Left ventricle myocardium inferior (tissue), 1 donor: ENCODE measurements around the gene SLC49A3. TPM values are rescaled to one million over a fixed set of nuclear protein-coding genes. Genes with fewer than 3 reads are reported as not detected.

ENCODE experiments used
- DNase-seq: peaks from one replicate; pipeline ENCODE4 v3.0.0-alpha.2; 2020
- H3K27ac ChIP-seq: fragments of 200-600 bp; replicated peaks from 2 replicates; pipeline ENCODE4 v1.8.0; 2021
- H3K27me3 ChIP-seq: fragments of 200-600 bp; 2 replicates; pipeline ENCODE4 v1.8.0; 2021; ENCODE audit warnings: low read depth
- H3K36me3 ChIP-seq: fragments of 200-600 bp; 2 replicates; pipeline ENCODE4 v1.8.0; 2021
- H3K4me1 ChIP-seq: fragments of 200-600 bp; 2 replicates; pipeline ENCODE4 v1.8.0; 2021
- H3K4me3 ChIP-seq: fragments of 200-600 bp; 2 replicates; pipeline ENCODE4 v1.8.0; 2021; ENCODE audit warnings: mild to moderate bottlenecking, moderate library complexity
- H3K9me3 ChIP-seq: fragments of 200-600 bp; replicated peaks from 2 replicates; pipeline ENCODE4 v1.8.0; 2021
- intact Hi-C: fragments of 100-400 bp; cut with micrococcal nuclease; formaldehyde crosslinking; loops from one replicate; pipeline ENCODE4 v1.11.0; 2022
- total RNA-seq: library from RNA; stranded (reverse); fragmentation: NEBNext Ultra II Directional; extraction: Animal tissue kit (Norgen Biotek cat#: 25700); gene quantifications from one replicate; pipeline ENCODE4 v1.2.1, GENCODE V29; 2021
- TF ChIP-seq, protein P1 (sequence below): fragments of 200-600 bp; IDR thresholded peaks from 2 replicates; pipeline ENCODE4 v1.8.0; 2021; ENCODE audit warnings: antibody characterized with exemption, mild to moderate bottlenecking, borderline replicate concordance
- donor health status: DM: no; HTN: yes; CAD: no; lungs with severe emphysema.

The SLC49A3 gene
- total RNA-seq, 1 donor from 2014 or later = 12.0 TPM

DNA sequence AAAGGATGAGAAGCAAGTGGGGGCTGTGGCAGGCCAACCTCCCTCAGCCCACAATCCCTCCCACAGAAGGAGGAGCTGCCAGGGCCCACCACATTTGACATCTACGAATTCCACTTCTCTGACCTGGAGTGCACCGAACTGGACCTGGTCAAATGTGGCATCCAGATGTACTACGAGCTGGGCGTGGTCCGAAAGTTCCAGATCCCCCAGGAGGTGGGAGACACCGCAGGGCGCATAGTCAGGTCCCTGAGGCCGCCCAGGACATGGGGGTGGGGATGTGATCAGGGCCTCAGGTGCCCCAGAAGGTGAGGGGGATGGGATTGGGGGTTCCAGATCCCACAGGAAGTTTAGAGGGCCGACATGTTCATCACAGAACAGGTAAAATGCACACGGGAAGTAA lies 28.6 kb downstream of the SLC49A3 start:
- Histone ChIP-seq H3K27me3 (peaks cover 34% of the 10 kb centered on the region), H3K9me3 (no peaks in the 10 kb centered on the region)
- TF ChIP-seq, protein P1, sequence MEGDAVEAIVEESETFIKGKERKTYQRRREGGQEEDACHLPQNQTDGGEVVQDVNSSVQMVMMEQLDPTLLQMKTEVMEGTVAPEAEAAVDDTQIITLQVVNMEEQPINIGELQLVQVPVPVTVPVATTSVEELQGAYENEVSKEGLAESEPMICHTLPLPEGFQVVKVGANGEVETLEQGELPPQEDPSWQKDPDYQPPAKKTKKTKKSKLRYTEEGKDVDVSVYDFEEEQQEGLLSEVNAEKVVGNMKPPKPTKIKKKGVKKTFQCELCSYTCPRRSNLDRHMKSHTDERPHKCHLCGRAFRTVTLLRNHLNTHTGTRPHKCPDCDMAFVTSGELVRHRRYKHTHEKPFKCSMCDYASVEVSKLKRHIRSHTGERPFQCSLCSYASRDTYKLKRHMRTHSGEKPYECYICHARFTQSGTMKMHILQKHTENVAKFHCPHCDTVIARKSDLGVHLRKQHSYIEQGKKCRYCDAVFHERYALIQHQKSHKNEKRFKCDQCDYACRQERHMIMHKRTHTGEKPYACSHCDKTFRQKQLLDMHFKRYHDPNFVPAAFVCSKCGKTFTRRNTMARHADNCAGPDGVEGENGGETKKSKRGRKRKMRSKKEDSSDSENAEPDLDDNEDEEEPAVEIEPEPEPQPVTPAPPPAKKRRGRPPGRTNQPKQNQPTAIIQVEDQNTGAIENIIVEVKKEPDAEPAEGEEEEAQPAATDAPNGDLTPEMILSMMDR = no peak

DNA sequence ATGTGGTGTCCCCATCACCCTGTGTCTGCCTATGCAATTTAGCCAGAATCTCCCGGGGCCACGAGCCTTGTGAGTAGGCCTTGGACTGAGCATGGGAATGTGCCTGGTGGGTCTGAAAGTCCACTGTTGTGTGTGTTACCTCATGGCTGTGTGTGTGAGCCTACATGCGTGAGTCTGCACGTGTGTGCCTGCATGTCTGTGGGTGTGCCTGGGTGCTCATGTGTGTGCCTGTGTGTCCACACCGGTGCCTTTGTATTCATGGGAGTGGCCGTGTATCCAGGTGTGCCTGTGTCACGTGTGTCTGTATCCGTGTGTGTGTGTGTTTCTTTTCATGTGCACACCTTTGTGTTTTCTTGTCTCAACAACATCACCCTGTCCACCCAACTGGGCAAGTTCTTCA lies 29.1 kb downstream of the SLC49A3 start:
- DNase-seq = no peak
- H3K4me1 ChIP-seq = peaks cover 14% of the 10 kb centered on the region
- no peak overlapping the region for H3K27ac ChIP-seq
- intact Hi-C loops = no loop called here
- no peaks in the 10 kb centered on the region for H3K36me3 ChIP-seq
- TF ChIP-seq, protein P1 = no peak
- H3K4me3 ChIP-seq = no peak overlapping the region
- peaks cover 37% of the 10 kb centered on the region for H3K27me3 ChIP-seq
- no peaks in the 10 kb centered on the region for H3K9me3 ChIP-seq

More for the DNA sequence above, 28.6 kb downstream of the SLC49A3 start:
- Histone ChIP-seq H3K4me3 (no peak overlapping the region), H3K36me3 (no peaks in the 10 kb centered on the region), H3K4me1 (peaks cover 14% of the 10 kb centered on the region), H3K27ac (no peak overlapping the region)
- intact Hi-C loops = no loop called here
- DNase-seq = no peak

DNA sequence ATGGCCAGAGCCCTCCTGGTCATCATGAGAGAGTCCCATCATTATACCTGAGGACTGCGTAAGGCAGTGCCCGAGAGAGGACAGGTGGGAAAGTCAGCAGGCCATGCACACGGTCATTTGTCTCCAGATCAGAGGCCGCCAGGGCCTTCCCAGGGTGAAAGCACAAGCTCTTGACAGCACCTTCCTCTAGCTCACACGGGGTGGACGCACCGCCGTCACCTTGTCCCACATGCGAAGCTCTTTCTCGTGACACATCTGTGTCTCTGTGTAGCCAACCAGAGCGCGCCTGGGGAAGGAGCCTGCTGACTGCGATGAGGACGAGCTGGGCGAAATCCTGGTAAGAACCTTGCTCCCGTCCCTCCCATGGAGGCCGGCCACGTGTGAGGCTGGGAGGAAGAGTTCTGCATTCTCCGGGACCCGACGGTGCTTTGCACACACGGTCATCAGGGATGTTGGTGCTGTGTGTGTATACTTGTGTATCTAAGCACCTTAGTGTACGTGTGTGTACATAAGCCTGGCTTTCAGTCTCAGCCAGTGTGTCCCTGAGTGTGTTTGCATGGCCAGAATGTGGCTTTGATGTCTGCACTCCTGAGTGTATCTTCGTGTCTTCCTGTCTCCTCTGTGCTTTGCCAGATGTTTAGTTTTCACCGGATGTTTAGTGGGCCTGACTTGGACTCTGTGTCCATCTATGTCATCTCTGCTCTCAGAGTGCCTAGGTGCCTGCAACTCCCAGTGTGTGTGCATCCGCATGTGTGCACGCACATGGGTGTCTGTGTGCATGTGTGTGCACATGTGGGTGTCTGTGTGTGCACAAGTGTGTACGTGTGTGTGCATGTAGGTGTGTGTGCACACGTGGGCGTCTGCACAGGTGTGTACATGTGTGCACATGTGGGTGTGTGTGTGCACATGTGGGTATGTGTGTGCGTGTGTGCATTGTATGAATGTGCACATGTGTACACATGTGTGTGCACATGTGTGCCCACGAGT lies 30.0 kb downstream of the SLC49A3 start:
- no peaks in the 10 kb centered on the region for H3K36me3 ChIP-seq
- no peak for DNase-seq
- no peak overlapping the region for H3K27ac ChIP-seq
- no peaks in the 10 kb centered on the region for H3K9me3 ChIP-seq
- peaks cover 41% of the 10 kb centered on the region for H3K27me3 ChIP-seq
- H3K4me1 ChIP-seq = peaks cover 11% of the 10 kb centered on the region
- TF ChIP-seq, protein P1 = no peak
- intact Hi-C loops = no loop called here
- H3K4me3 ChIP-seq = no peak overlapping the region

DNA sequence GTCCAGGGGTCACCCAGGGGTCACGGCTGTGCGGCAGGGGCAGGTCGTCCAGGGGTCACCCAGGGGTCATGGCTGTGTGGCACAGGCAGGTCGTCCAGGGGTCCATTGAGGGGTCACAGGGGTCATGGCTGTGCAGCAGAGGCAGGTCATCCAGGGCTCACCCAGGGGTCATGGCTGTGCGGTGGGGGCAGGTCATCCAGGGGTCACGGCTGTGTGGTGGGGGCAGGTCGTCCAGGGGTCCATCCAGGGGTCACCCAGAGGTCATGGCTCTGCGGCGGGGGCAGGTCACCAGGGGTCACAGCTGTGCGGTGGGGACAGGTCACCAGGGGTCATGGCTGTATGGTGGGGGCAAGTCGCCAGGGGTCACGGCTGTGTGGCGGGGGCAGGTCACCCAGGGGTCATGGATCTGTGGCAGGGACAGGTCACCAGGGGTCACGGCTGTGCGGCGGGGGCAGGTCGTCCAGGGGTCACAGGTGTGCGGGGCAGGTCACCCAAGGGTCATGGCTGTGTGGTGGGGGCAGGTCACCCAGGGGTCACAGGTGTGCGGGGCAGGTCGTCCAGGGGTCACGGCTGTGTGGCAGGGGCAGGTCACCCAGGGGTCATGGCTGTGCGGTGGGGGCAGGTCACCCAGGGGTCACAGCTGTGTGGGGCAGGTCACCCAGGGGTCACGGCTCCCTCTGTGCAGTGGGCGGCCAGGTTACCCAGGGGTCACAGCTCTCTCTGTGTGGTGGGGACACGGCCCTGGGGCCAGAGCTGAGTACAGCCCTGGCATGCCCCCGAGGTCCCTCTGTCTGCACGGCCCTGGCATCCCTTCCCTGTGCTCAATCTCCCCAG lies 30.9 kb downstream of the SLC49A3 start:
- H3K27ac ChIP-seq = no peak overlapping the region

DNA sequence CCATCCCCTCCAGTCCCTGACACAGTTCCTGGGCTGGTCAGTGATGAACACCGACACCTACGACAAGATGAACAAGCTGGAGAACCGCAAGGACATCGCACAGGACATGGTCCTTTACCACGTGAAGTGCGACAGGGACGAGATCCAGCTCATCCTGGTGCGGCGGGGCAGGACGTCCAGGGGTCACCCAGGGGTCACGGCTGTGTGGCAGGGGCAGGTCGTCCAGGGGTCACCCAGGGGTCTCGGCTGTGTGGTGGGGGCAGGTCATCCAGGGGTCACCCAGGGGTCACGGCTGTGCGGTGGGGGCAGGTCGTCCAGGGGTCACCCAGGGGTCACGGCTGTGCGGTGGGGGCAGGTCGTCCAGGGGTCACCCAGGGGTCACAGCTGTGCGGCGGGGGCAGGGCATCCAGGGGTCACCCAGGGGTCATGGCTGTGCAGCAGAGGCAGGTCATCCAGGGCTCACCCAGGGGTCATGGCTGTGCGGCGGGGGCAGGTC lies 31.6 kb downstream of the SLC49A3 start:
- Histone ChIP-seq H3K27me3 (peaks cover 40% of the 10 kb centered on the region), H3K36me3 (no peaks in the 10 kb centered on the region), H3K4me3 (no peak overlapping the region), H3K4me1 (no peaks in the 10 kb centered on the region), H3K9me3 (no peaks in the 10 kb centered on the region), H3K27ac (no peak overlapping the region)
- intact Hi-C loops = no loop called here
- TF ChIP-seq, protein P1 = no peak
- DNase-seq = no peak

More for the DNA sequence above, 30.9 kb downstream of the SLC49A3 start:
- no peaks in the 10 kb centered on the region for H3K36me3 ChIP-seq
- peaks cover 2% of the 10 kb centered on the region for H3K4me1 ChIP-seq
- TF ChIP-seq, protein P1 = no peak
- no peak for DNase-seq
- H3K27me3 ChIP-seq = peaks cover 41% of the 10 kb centered on the region
- H3K4me3 ChIP-seq = no peak overlapping the region
- no peaks in the 10 kb centered on the region for H3K9me3 ChIP-seq
- intact Hi-C loops = no loop called here
